Activated B cell treated with CpG ODN at 0.5 μM for 24 hours (primary cell): ENCODE results near the gene SERINC5. TPM values are rescaled to one million over a fixed set of nuclear protein-coding genes. Genes with fewer than 3 reads are reported as not detected.

Source experiments
- ATAC-seq: fragments of 200-7000 bp; cut with Tn5 transposase; one replicate; pipeline ENCODE4 v1.10.0; 2021; ENCODE audit warnings: low read depth, mild to moderate bottlenecking, moderate library complexity
- CTCF ChIA-PET: fragments of 350-600 bp; sonication (Branson Sonifier 250); formaldehyde crosslinking; loops from one replicate; lab custom pipeline; 2021; ENCODE audit warnings: antibody characterized with exemption; lab: Charles Lee
- POLR2A ChIA-PET: fragments of 350-600 bp; sonication (Branson Sonifier 250); formaldehyde crosslinking; loops from one replicate; lab custom pipeline; 2021; ENCODE audit warnings: antibody characterized with exemption; lab: Charles Lee
- DNase-seq: peaks from one replicate; pipeline ENCODE4 v3.0.0; 2022
- H3K27ac Mint-ChIP-seq: one replicate; pipeline ENCODE4 v1.8.0; 2020; ENCODE audit warnings: mixed read lengths
- H3K27me3 Mint-ChIP-seq: one replicate; pipeline ENCODE4 v1.8.0; 2021; ENCODE audit warnings: mixed read lengths
- H3K36me3 Mint-ChIP-seq: one replicate; pipeline ENCODE4 v1.8.0; 2021; ENCODE audit warnings: low read depth, mixed read lengths
- H3K4me1 Mint-ChIP-seq: one replicate; pipeline ENCODE4 v1.8.0; 2021; ENCODE audit warnings: mixed read lengths
- H3K4me3 Mint-ChIP-seq: one replicate; pipeline ENCODE4 v1.8.0; 2020; ENCODE audit warnings: mild to moderate bottlenecking, mixed read lengths
- H3K9me3 Mint-ChIP-seq: one replicate; pipeline ENCODE4 v1.8.0; 2020; ENCODE audit warnings: mixed read lengths
- intact Hi-C: fragments of 100-400 bp; cut with micrococcal nuclease; formaldehyde crosslinking; loops from one replicate; pipeline ENCODE4 v1.15.1; 2024
- total RNA-seq: library from RNA; stranded (reverse); gene quantifications from 2 replicates; pipeline ENCODE4 v1.2.3, GENCODE V29; 2022
- TF ChIP-seq, protein P1 (sequence below): fragments of 200-600 bp; IDR thresholded peaks from one replicate; pipeline ENCODE4 v1.8.0; 2022; ENCODE audit warnings: antibody characterized with exemption, mild to moderate bottlenecking

The SERINC5 gene
- total RNA-seq, 1 donor from 2014 or later: 5.3 TPM

DNA sequence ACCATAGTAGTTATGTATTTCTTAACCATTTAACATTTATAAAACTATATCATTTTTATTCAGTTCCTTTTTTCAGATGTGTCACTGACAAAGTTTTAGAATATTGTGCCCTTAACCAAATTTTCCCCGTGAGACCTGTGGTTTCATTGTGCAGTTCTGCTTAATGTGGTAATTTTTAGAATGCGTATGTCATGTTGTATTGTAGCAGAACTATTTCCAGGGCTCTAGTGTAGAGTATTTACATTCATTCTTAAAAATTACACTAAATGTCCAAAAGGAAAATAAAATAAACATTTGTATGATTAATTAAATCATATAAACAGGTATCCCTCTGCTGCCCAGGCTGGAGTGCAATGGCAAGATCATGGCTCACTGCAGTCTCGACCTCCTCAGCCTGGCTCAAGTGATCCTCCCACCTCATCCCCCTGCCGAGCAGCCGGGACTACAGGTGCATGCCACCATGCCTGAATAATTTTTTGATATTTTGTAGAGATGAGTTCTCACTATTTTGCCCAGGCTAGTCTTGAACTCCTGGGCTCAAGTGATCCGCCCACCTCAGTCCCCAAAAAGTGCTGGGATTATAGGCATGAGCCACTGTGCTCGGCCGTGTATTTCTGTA, 15.4 kb downstream of the SERINC5 start:
- Mint-ChIP-seq H3K27ac (peak overlapping the region; percentile 19), H3K4me3 (peak overlapping the region; percentile 8)
- CTCF ChIA-PET: no interaction called here

DNA sequence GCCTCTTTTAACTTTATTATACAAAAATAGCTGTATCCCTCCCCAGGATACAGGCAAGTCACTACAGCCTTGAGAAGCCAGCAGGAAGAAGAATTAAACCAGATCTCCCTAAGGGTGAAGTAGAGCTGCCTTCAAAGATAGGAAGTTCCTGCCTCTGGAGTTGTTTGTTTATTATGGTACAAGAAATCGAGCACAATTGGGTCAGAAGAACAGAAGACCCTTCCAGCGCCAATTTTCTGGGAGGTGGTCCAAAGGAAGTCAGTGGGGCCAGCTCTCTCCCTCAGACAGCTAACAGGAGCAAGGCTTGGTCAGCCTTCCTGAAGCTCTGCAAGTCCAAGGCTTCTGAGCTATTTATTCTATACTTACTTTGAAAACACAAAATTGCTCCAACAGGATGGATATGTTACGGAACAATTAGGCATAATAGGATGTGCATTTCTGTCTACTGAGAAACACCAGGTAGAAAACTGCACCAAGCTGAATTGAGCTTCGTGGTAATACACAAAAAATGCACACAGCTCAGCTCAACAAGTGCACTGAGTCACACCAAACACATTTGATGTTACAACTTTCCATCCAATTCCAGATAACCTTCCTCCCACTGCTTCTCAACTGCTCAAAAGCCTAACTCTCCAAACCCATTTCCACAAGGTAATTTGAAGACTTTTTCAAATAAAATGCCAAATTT, 16.0 kb downstream of the SERINC5 start:
- peaks cover 20% of the 10 kb centered on the region for H3K36me3 Mint-ChIP-seq
- intact Hi-C loops: loop anchor here (1.0 kb wide), 1 partner anchor 15 kb away; no protein-coding TSS in a partner anchor
- ChIA-PET POLR2A (interaction anchor here (0.5 to 2.2 kb wide), 5 partner anchors 15 to 1874 kb away, joined by 3 to 21 read pairs (median 3); partner anchors contain the start of gene SERINC5), CTCF (no interaction called here)
- peak overlapping the region; percentile 19 for H3K27ac Mint-ChIP-seq
- DNase-seq (no peak), ATAC-seq (peak; percentile 52)
- TF ChIP-seq, protein P1, sequence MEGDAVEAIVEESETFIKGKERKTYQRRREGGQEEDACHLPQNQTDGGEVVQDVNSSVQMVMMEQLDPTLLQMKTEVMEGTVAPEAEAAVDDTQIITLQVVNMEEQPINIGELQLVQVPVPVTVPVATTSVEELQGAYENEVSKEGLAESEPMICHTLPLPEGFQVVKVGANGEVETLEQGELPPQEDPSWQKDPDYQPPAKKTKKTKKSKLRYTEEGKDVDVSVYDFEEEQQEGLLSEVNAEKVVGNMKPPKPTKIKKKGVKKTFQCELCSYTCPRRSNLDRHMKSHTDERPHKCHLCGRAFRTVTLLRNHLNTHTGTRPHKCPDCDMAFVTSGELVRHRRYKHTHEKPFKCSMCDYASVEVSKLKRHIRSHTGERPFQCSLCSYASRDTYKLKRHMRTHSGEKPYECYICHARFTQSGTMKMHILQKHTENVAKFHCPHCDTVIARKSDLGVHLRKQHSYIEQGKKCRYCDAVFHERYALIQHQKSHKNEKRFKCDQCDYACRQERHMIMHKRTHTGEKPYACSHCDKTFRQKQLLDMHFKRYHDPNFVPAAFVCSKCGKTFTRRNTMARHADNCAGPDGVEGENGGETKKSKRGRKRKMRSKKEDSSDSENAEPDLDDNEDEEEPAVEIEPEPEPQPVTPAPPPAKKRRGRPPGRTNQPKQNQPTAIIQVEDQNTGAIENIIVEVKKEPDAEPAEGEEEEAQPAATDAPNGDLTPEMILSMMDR: no peak
- peaks cover 9% of the 10 kb centered on the region for H3K9me3 Mint-ChIP-seq
- H3K4me3 Mint-ChIP-seq: peak overlapping the region; percentile 8
- H3K27me3 Mint-ChIP-seq: no peaks in the 10 kb centered on the region
- H3K4me1 Mint-ChIP-seq: peaks cover 29% of the 10 kb centered on the region

More for the DNA sequence above, 15.4 kb downstream of the SERINC5 start:
- peaks cover 22% of the 10 kb centered on the region for H3K36me3 Mint-ChIP-seq
- H3K27me3 Mint-ChIP-seq: no peaks in the 10 kb centered on the region
- TF ChIP-seq, protein P1: no peak
- H3K9me3 Mint-ChIP-seq: peaks cover 11% of the 10 kb centered on the region
- POLR2A ChIA-PET: interaction anchor here (0.5 to 2.2 kb wide), 2 partner anchors 16 to 27 kb away, joined by 3 to 21 read pairs; partner anchors contain the start of gene SERINC5
- peaks cover 30% of the 10 kb centered on the region for H3K4me1 Mint-ChIP-seq
- intact Hi-C loops: loop anchor here (1.0 kb wide), 1 partner anchor 15 kb away; no protein-coding TSS in a partner anchor
- DNase-seq (no peak), ATAC-seq (peak; percentile 84)

DNA sequence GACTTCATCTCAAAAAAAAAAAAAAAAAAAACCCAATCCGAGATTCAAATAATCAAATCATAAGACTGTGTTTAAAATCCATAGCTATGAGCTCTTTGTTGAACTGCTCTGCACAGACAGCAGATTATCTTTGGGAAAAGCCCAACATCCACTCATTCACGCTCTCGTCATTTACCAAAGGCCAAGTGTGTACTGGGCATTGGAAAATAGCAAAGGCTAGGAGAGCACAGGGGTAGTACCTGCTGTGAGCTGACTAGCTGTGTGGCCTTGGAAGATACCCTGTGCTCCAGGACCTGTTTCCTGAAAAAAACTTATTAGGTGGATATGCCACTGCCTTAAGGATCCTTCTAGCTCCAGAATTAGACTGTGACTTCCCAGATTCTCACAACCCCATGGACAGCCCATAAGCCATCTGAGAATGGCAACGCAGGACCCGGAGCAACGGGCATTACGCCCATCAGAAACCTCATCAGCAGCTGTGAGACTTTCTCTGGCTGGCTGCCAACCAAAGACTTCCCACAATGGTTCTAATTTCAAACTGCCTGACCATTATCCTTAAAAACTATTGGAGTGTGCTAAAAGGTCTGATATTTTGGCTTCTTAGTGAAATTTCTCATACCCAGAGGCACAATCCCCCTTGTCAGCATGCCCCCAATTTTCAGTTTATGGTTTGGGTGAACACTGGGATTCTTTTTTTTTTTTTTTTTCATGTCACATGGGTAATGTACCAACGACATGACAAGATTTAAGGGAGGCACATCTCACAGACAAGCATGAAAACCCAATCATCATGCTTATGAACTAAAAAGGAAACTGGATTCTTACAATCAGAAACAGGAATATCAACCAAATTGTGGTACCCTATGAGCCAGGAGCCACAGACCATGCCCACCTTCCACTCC, 16.8 kb downstream of the SERINC5 start:
- Mint-ChIP-seq H3K27ac (no peak overlapping the region), H3K9me3 (peaks cover 9% of the 10 kb centered on the region), H3K4me3 (no peak overlapping the region), H3K36me3 (peaks cover 18% of the 10 kb centered on the region), H3K4me1 (peaks cover 27% of the 10 kb centered on the region), H3K27me3 (no peaks in the 10 kb centered on the region)
- ChIA-PET CTCF (interaction anchor here (0.7 kb wide), 1 partner anchor 41 kb away, joined by 3 read pairs; no protein-coding TSS in a partner anchor), POLR2A (interaction anchor here (0.6 to 2.2 kb wide), 4 partner anchors 15 to 1874 kb away, joined by 3 to 21 read pairs (median 4); partner anchors contain the start of gene SERINC5)
- no peak for ATAC-seq
- TF ChIP-seq, protein P1: no peak
- DNase-seq: no peak
- intact Hi-C loops: no loop called here

DNA sequence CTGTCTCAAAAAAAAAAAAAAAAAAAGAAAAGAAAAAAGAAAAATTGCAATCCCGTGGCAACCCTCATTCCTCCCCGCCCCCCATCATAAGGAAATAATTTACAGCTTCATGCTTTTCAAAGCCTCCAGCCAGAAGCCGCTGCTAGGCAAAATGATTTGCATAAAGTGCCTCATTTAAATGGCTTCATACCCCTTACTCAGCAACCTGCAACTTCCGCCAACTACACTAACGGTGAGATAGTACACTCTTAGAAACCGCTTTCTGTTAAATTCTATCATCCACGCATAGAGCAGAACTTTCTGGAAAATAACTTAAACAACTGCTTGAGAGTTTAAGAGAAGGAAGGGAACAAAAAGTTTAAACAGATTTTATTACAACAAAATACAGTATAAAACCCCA, 17.8 kb downstream of the SERINC5 start:
- DNase-seq (no peak), ATAC-seq (no peak)
- intact Hi-C loops: no loop called here
- Mint-ChIP-seq H3K27me3 (no peaks in the 10 kb centered on the region), H3K4me1 (peaks cover 25% of the 10 kb centered on the region), H3K27ac (no peak overlapping the region), H3K4me3 (no peak overlapping the region), H3K9me3 (peaks cover 6% of the 10 kb centered on the region), H3K36me3 (peaks cover 16% of the 10 kb centered on the region)
- CTCF ChIA-PET: no interaction called here
- POLR2A ChIA-PET: interaction anchor here (2.2 kb wide), 1 partner anchor 19 kb away, joined by 21 read pairs; the partner anchor contains the start of gene SERINC5
- TF ChIP-seq, protein P1: no peak
